ENCODE results near the gene PIP5K1A. TPM values are rescaled to one million over a fixed set of nuclear protein-coding genes. Genes with fewer than 3 reads are reported as not detected.

Gene PIP5K1A
- total RNA-seq, 1 experiment from 2014 or later = 63.3 TPM

DNA sequence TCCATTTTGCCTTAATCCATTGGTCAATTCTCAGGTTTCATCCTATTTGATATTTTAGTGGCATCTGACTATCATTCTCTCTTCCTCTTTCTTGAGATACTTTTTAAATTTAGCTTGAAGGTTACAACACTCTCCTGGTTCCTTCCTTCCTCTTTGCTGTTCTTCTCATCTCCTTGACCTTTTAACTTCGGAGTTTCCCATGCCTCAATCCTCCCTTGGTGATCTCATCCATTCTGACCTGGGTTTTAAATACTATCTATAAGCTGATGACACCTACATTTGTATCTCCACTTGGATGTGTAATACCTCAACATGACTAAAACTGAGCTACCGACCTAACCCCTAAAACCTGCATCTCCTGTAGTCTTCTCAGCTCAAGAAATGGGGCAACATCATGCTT, 78.9 kb downstream of the PIP5K1A start:
- ChIA-PET CTCF (no interaction called here), POLR2A (ENCODE audit: unreplicated experiment) (no interaction called here)
- TF ChIP-seq EZH2phosphoT487 (IDR thresholded peaks at IDR 0.05; ENCODE audit: borderline replicate concordance, low read length) (no peak), EZH2 (IDR thresholded peaks at IDR 0.05; ENCODE audit: low read length, unreplicated experiment) (no peak)
- TF ChIP-seq, protein P1, sequence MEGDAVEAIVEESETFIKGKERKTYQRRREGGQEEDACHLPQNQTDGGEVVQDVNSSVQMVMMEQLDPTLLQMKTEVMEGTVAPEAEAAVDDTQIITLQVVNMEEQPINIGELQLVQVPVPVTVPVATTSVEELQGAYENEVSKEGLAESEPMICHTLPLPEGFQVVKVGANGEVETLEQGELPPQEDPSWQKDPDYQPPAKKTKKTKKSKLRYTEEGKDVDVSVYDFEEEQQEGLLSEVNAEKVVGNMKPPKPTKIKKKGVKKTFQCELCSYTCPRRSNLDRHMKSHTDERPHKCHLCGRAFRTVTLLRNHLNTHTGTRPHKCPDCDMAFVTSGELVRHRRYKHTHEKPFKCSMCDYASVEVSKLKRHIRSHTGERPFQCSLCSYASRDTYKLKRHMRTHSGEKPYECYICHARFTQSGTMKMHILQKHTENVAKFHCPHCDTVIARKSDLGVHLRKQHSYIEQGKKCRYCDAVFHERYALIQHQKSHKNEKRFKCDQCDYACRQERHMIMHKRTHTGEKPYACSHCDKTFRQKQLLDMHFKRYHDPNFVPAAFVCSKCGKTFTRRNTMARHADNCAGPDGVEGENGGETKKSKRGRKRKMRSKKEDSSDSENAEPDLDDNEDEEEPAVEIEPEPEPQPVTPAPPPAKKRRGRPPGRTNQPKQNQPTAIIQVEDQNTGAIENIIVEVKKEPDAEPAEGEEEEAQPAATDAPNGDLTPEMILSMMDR (conservative IDR thresholded peaks at IDR 0.05; ENCODE audit: low read depth, low read length) = no peak
- no peaks in the 10 kb centered on the region for H3K27me3 ChIP-seq (ENCODE audit: low read length)
- no peak for DNase-seq
- H3K79me2 ChIP-seq (ENCODE audit: low read length) = no peaks in the 10 kb centered on the region
- no peak for ATAC-seq
- H3K9me3 ChIP-seq (ENCODE audit: low read length) = no peaks in the 10 kb centered on the region
- intact Hi-C loops (cut with micrococcal nuclease) = no loop called here
- no peaks in the 10 kb centered on the region for H3K36me3 ChIP-seq (ENCODE audit: low read depth, low read length)
- BruUV-seq (replicated peaks) = no TSS peak
- no peaks in the 10 kb centered on the region for H4K20me1 ChIP-seq (ENCODE audit: low read length)
- H3K27ac ChIP-seq (ENCODE audit: low read length) = no peak overlapping the region
- H2AFZ ChIP-seq (ENCODE audit: low read length) = no peak overlapping the region
- H3K4me3 ChIP-seq (ENCODE audit: low read length) = no peak overlapping the region
- H3K9ac ChIP-seq (ENCODE audit: low read length) = no peak overlapping the region
- H3K4me1 ChIP-seq (ENCODE audit: insufficient read depth, low read length) = 0 out of 2 replicates have a peak, but pooled peaks cover 3% of the 10 kb centered on the region
- H3K9me2 ChIP-seq (replicated peaks; ENCODE audit: low read length) = no peaks in the 10 kb centered on the region
- H3F3A ChIP-seq (ENCODE audit: low read length, unreplicated experiment) = no peaks in the 10 kb centered on the region
- H3K4me2 ChIP-seq (ENCODE audit: low read length) = no peak overlapping the region

DNA sequence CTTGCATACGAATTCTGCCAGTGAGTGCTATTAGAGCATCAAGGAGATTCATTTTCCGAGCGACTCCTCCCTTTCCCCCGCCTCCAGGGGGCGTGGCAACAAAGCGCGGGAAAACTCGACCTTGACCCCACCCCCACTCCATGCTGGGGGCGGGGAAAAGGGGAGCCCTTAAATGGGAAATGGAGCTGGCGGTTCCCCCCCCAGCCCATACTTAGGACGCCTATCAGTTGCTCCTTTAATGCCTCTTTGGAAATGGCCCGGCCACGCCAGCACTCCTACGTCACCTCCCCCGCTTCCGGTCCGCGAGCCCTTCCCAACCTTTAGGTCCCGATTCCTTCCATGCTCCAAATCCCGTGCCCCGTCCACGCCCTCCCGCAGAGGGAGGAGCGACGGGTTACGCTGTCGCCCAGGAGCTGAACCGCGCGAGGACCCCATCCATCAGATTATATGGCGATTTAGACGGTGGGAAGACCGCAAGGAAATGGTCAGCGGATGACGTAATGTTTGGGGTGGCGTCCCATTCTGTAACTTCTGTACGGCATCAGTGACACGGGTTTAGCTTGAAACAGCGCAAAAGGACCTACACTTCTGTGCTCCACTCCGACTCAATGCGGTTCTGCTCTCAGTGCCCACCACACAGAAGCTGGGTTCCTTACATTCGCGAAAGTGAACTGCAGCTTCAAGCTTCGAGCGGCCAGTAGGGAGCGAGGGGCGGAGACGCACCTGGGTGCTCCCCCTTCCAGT, 83.0 kb downstream of the PIP5K1A start:
- no peaks in the 10 kb centered on the region for H3K9me2 ChIP-seq (replicated peaks; ENCODE audit: low read length)
- H3K4me1 ChIP-seq (ENCODE audit: insufficient read depth, low read length) = peaks cover 16% of the 10 kb centered on the region
- peaks cover 24% of the 10 kb centered on the region for H3K79me2 ChIP-seq (ENCODE audit: low read length)
- peak overlapping the region; percentile 88 for H3K27ac ChIP-seq (ENCODE audit: low read length)
- ChIA-PET CTCF (interaction anchor here (0.5 to 1.3 kb wide), 9 partner anchors 20 to 555 kb away, joined by 3 to 10 read pairs (median 4); partner anchors contain the start of gene PSMD4), POLR2A (ENCODE audit: unreplicated experiment) (interaction anchor here (0.6 to 0.8 kb wide), 7 partner anchors 19 to 730 kb away, joined by 4 to 10 read pairs (median 6); no protein-coding TSS in a partner anchor)
- H3K4me3 ChIP-seq (ENCODE audit: low read length) = peak overlapping the region; percentile 72
- DNase-seq (peak; percentile 99), ATAC-seq (peak; percentile 51)
- H3K36me3 ChIP-seq (ENCODE audit: low read depth, low read length) = peaks cover 3% of the 10 kb centered on the region; the same call in 1 of the 2 replicates
- no peaks in the 10 kb centered on the region for H3K9me3 ChIP-seq (ENCODE audit: low read length)
- peak overlapping the region; percentile 92 for H2AFZ ChIP-seq (ENCODE audit: low read length)
- H3K9ac ChIP-seq (ENCODE audit: low read length) = peak overlapping the region; percentile 83
- intact Hi-C loops (cut with micrococcal nuclease) = loop anchor here (1.0 to 5.0 kb wide), 2 partner anchors 61 to 85 kb away; no protein-coding TSS in a partner anchor
- no peaks in the 10 kb centered on the region for H3K27me3 ChIP-seq (ENCODE audit: low read length)
- H3K4me2 ChIP-seq (ENCODE audit: low read length) = peak overlapping the region; percentile 89
- BruUV-seq (replicated peaks) = TSS peak; percentile 95
- no peaks in the 10 kb centered on the region for H4K20me1 ChIP-seq (ENCODE audit: low read length)
- TF ChIP-seq, protein P1 (conservative IDR thresholded peaks at IDR 0.05; ENCODE audit: low read depth, low read length) = no peak
- no peak for TF ChIP-seq EZH2phosphoT487 (IDR thresholded peaks at IDR 0.05; ENCODE audit: borderline replicate concordance, low read length)
- TF ChIP-seq EZH2 (IDR thresholded peaks at IDR 0.05; ENCODE audit: low read length, unreplicated experiment) = no peak
- H3F3A ChIP-seq (ENCODE audit: low read length, unreplicated experiment) = no peaks in the 10 kb centered on the region

Data from PC-3 (cell line).